Measurements from ENCODE around the gene HIPK4.
"Not testable (repeated sequence)": the region's sequence is repeated elsewhere in the genome, so short reads cannot be mapped to it uniquely, and the experiment has no call there.

HIPK4 gene

DNA sequence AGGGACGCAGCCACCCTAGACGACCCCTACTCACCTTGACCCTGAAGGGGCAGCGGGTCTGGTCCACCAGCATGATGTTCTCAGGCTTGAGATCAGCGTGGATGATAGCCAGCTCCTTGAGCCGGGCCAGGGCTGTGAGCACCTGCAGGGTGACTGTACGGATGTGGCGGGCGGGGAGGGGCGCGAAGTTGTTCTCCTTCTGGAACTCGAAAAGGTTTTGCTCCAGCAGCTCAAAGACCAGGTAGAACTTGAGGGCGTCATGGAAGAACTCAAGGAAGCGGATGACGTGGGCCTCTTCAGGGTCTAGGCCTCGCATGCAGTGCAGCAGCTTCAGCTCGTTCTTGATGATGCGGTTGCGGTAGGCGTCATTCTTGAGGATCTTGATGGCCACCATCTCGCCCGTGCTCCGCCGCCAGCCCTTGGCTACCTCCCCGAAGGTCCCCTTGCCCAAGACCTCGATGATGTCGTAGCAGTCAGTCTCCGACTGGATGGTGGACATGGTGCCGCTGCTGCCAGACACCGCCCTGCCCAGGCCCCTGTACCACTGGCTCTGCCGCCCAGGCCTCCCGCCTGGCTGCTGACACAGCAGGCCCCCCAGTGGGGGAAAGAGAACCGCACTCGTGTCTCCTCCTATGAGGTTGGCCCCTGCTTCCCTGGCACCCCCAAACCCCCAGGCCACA, 437 bp downstream of the HIPK4 start:
- DNase-seq = no peak

- no peak for DNase-seq
Observed at GRCh38 chr19:40388481-40388880, 1.5 kb downstream of the HIPK4 start.

DNA sequence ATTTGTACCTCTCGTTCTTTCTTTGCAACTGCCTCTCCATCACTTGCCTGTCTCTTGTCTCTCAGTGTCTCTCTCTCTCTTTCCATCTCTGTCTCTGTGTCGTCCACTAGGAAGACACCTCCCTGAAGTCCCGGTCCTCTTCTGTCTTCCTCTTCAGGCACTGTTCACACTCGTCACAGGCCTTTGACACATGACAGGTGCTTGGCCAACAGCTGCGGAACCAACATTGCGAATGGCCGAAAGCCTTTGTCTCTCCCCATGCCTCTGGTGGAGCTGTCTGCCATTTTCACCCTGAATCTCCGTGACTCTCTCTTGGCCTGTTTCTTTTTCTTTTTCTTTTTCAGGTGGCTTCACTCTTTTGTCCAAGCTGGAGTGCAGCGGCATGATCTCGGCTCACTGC, 2.8 kb downstream of the HIPK4 start:
- DNase-seq = no peak

DNA sequence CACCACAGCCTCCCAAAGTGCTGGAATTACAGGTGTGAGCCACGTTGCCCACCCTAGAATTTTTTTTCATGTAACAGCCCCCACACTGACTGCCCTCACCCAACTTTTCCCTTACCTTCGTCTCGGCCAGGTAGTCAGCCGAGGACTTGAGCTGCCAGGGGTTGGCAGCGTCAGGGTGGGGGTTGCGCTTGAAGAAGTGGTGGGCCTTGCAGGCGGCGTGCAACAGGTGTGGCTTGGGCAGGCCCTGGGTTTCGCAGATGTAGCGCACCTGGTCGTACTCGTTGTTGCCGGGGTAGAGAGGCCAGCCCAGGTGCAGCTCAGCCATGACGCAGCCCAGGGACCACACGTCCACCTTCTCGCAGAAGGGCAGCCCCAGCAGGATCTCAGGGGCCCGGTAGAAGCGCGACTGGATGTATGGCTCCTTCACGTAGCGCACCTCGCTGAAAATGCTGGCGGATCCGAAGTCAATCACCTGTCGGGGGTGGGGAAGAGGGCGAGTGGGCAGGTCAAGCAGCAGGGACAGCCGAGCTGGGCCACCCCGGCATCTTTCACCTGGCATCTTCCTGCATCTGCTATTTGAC, 6.2 kb downstream of the HIPK4 start:
- DNase-seq = no peak

- no peak for DNase-seq
Observed at GRCh38 chr19:40381321-40381720, 8.7 kb downstream of the HIPK4 start.

- no peak for DNase-seq
Observed at GRCh38 chr19:40380199-40381037, 9.6 kb downstream of the HIPK4 start.

GRCh38 chr19:40379446-40380198, 10.4 kb downstream of the HIPK4 start:
- DNase-seq = no peak

DNA sequence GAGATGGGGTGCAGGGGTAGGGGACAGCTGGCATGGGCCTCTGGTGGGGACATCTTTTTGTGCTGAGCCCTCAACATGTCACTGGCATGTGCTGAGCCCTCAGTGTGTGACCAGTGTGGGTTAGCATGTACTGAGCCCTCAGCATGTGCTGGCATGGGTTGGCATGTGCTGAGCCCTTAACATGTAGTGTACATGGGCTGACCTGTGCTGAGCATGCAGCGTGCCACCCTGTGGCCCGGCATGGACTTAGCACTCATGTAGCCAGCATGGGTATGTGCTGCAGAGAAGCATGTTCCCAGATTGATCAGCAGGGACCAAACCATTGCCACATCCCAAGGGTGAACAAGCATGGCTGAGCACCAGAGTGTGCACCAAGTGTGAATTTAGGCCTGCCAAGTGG, 11.5 kb downstream of the HIPK4 start:
- DNase-seq = no peak

- DNase-seq = no peak
Observed at GRCh38 chr19:40377876-40378385, 12.1 kb downstream of the HIPK4 start.

DNA sequence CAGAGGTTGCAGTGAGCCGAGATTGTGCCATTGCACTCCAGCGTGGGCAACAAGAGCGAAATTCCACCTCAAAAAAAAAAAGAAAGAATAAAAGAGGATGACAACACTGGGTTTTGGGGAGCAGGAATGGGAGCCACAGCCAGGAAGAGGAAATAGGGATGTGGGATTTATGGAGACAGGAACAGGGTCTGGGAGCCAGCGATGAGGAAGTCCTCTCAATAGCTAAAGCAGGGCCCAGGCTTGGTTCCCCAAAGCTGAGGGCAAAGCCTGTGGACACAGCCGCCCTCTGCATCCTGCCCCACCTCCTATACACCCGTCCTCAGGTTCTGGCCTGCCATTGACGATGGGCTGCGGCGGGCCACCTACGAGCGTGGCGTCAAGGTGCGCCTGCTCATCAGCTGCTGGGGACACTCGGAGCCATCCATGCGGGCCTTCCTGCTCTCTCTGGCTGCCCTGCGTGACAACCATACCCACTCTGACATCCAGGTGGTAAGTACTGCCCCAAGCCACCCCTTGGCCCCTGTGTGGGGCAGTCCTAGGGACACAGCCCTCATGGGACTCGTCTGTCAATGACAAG, 13.6 kb downstream of the HIPK4 start:
- no peak for DNase-seq

- DNase-seq = no peak
Observed at GRCh38 chr19:40374084-40374483, 15.9 kb downstream of the HIPK4 start.

GRCh38 chr19:40371802-40372122, 18.2 kb downstream of the HIPK4 start:
- no peak for DNase-seq

GRCh38 chr19:40370997-40371801, 18.8 kb downstream of the HIPK4 start:
- DNase-seq = no peak

GRCh38 chr19:40370253-40370652, 19.7 kb downstream of the HIPK4 start:
- not testable (repeated sequence) for DNase-seq

DNA sequence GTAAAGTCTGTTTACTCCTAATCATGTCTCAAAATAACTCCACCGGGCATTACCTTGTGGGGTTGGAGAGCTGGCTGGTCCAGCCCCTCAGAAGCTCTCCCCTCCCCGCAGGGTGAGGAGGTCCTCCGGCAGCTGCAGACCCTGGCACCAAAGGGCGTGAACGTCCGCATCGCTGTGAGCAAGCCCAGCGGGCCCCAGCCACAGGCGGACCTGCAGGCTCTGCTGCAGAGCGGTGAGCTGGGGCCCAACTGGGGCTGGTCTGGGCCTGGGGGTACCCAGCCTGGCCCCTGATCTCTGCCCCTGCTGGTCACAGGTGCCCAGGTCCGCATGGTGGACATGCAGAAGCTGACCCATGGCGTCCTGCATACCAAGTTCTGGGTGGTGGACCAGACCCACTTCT, 20.2 kb downstream of the HIPK4 start:
- no peak for DNase-seq

DNA sequence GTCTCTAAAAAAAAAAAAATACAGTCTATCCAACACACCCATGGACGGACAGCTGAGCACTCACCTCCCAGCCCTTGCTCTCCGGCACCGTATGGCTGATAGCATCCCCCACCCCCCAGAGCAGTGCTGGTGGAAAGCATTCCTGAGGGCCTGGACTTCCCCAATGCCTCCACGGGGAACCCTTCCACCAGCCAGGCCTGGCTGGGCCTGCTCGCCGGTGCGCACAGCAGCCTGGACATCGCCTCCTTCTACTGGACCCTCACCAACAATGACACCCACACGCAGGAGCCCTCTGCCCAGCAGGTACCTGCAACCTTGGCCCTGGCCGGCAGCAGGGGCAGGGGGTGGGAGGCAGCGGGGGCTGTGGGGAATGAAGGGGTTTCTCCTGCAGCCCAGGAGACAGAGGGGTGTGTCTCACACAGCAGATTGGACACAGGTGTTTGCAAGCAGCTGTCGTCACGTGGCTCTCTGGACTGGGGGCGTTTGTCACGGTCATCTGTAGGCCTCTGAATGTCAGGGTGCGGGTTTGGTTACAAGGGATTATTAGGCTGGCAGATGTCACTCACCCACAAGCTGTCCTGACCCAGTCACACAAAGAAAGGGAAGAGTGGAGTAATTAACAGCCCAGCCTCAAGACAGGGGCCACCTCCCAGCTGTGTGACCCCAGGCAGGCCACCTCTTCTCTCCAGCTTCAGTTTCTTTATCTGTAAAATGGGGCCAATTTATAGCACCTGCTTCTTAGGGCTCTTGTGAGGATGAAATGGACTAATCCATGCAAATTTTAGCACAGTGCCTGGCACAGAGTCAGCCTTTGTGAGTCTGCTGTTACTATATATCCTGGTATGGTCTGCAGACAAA, 22.2 kb downstream of the HIPK4 start:
- DNase-seq = no peak

DNA sequence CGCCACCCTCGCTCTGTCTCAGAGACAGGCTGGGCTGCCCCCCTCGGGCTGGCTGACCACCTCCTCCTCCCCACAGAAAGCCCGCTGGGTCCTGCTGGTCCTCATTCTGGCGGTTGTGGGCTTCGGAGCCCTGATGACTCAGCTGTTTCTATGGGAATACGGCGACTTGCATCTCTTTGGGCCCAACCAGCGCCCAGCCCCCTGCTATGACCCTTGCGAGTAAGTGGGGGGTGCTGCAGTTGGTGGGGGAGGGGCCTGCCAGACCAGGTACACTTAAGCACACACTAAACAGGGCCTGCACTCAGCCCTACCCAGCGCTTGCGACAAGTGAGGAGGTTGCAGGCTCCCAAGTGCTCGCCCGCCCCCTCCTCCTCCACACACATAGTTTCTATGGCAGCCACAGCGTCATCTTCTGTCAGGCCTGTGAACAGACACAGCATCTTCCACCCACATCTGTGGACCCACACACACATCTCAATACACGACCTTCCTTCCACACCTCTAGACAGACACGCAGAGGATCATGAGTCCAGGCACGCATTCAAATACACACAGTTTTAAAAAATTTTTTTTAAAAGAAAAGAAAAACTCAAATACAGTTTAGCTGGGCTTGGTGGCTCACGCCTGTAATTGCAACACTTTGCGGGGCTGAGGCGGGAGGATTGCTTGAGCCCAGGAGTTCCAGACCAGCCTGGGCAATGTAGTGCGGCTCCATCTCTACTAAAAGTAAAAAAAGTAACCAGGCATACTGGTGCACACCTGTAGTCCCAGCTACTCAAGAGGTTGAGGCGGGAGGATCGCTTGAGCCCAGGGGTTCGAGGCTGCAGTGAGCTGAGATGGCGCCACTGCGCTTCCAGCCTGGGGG, 23.1 kb downstream of the HIPK4 start:
- no peak for DNase-seq

- DNase-seq = peak; percentile 31
Observed at GRCh38 chr19:40365613-40366401, 24.2 kb downstream of the HIPK4 start.

- no peak for DNase-seq
Observed at GRCh38 chr19:40365010-40365409, 25.0 kb downstream of the HIPK4 start.

Measured in NCI-H526 treated with DMSO at 0.1 percent for 48 hours (cell line).